ENCODE measurements around the gene NUAK2.

NUAK2 gene

DNA sequence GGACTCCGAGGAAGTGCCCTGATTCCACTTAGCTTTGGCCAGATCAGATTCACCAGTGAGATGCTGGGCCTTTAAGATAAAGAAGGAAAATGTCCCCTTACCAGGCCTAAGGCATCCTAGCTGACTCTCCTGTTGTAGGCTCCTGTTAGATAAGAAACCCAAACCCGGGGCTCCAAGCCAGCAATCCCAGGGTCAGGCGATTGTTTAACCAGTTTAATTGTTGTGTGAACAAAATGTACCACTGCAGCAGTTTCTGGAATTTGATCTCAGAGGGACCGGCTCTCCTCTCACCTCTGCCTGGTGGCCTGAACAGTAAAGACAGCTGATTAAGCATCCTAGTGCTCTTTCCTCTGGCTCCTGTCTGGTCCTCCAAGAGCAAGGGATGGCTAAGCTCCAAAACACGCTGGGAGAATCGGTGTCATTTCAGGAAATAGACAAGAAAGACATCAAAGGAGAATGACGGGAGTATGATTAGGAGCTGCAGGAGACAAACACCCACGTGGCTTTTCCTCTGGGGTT lies 44.5 kb upstream of the NUAK2 start:
- TF ChIP-seq, protein P1, sequence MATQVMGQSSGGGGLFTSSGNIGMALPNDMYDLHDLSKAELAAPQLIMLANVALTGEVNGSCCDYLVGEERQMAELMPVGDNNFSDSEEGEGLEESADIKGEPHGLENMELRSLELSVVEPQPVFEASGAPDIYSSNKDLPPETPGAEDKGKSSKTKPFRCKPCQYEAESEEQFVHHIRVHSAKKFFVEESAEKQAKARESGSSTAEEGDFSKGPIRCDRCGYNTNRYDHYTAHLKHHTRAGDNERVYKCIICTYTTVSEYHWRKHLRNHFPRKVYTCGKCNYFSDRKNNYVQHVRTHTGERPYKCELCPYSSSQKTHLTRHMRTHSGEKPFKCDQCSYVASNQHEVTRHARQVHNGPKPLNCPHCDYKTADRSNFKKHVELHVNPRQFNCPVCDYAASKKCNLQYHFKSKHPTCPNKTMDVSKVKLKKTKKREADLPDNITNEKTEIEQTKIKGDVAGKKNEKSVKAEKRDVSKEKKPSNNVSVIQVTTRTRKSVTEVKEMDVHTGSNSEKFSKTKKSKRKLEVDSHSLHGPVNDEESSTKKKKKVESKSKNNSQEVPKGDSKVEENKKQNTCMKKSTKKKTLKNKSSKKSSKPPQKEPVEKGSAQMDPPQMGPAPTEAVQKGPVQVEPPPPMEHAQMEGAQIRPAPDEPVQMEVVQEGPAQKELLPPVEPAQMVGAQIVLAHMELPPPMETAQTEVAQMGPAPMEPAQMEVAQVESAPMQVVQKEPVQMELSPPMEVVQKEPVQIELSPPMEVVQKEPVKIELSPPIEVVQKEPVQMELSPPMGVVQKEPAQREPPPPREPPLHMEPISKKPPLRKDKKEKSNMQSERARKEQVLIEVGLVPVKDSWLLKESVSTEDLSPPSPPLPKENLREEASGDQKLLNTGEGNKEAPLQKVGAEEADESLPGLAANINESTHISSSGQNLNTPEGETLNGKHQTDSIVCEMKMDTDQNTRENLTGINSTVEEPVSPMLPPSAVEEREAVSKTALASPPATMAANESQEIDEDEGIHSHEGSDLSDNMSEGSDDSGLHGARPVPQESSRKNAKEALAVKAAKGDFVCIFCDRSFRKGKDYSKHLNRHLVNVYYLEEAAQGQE (IDR thresholded peaks at IDR 0.05; ENCODE audit: insufficient read depth in 1 of 2, low read depth in 2 of 2, low read length in 2 of 2): no peak
- no peak for TF ChIP-seq POLR2AphosphoS5 (IDR thresholded peaks at IDR 0.05; ENCODE audit: low read depth, low read length)
- TF ChIP-seq FOXP2 (optimal IDR thresholded peaks at IDR 0.05; ENCODE audit: borderline replicate concordance, extremely low read depth, extremely low read length, insufficient read depth): no peak
- no peak for TF ChIP-seq SIN3A (IDR thresholded peaks at IDR 0.05; ENCODE audit: borderline replicate concordance, insufficient read depth, low read length)
- no peak for TF ChIP-seq TAF1 (IDR thresholded peaks at IDR 0.05; ENCODE audit: borderline replicate concordance, insufficient read depth, low read length)

DNA sequence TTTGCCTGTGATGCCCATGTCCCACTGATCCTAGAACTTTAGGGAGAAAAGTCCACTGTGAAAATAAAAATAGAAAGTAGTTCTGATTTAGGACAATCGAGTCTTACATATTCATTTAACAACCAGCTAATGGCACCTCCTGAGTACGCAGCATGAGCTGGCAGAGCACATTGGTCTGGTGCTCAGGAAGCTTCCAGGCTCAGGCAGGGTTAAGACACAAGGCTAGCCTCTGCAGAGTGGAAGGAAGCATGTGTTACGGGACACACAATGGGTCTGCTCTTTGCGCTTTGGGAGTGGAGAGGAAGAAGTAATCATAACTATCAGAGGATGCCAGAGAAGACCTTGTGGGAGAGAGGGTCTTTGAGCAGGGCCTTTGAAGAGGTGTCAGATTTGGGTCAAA lies 39.3 kb upstream of the NUAK2 start:
- TF ChIP-seq, protein P1 (IDR thresholded peaks at IDR 0.05; ENCODE audit: insufficient read depth in 1 of 2, low read depth in 2 of 2, low read length in 2 of 2): no peak
- TF ChIP-seq SIN3A (IDR thresholded peaks at IDR 0.05; ENCODE audit: borderline replicate concordance, insufficient read depth, low read length) (no peak), TAF1 (IDR thresholded peaks at IDR 0.05; ENCODE audit: borderline replicate concordance, insufficient read depth, low read length) (no peak), FOXP2 (optimal IDR thresholded peaks at IDR 0.05; ENCODE audit: borderline replicate concordance, extremely low read depth, extremely low read length, insufficient read depth) (no peak), POLR2AphosphoS5 (IDR thresholded peaks at IDR 0.05; ENCODE audit: low read depth, low read length) (no peak)

DNA sequence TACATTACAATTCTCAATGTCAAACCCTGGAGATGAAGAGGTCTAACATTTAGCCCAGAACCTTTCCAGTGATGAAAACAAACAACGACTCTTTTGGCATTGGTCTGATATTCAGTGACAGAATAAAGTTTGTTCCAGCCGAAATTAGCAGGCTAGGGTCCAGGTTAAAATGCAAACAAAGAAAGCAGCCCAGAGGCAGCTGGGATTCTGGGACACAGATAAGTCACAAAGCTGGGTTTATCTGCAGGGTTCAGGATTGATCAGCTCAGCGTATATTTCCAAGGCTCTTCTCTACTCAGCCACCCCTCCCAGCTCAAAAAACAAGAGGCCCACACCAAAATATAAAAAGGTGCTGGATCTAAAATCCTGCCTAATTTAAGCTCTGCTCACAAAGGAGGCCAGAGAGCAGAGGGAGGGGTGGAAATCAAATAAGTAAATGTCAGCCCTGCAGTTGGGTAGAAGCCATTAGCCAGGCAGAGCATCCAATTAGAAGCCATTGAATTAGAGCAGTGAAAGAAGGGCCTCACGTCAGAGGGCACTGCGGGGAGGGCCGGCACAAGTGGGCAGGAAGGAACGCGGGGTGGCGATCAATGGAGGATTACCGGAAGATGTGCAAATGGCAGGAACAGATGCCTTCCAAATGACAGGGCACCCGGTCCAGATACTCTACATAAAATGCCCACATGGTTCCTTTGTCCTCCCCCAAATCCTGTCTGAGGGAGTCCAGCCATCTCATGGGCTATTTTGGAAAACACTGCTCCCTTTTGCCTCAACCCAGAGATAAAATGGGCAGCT lies 38.4 kb upstream of the NUAK2 start:
- TF ChIP-seq TAF1 (IDR thresholded peaks at IDR 0.05; ENCODE audit: borderline replicate concordance, insufficient read depth, low read length) (no peak), FOXP2 (optimal IDR thresholded peaks at IDR 0.05; ENCODE audit: borderline replicate concordance, extremely low read depth, extremely low read length, insufficient read depth) (no peak), SIN3A (IDR thresholded peaks at IDR 0.05; ENCODE audit: borderline replicate concordance, insufficient read depth, low read length) (no peak), POLR2AphosphoS5 (IDR thresholded peaks at IDR 0.05; ENCODE audit: low read depth, low read length) (no peak)
- TF ChIP-seq, protein P1 (IDR thresholded peaks at IDR 0.05; ENCODE audit: insufficient read depth in 1 of 2, low read depth in 2 of 2, low read length in 2 of 2): no peak

DNA sequence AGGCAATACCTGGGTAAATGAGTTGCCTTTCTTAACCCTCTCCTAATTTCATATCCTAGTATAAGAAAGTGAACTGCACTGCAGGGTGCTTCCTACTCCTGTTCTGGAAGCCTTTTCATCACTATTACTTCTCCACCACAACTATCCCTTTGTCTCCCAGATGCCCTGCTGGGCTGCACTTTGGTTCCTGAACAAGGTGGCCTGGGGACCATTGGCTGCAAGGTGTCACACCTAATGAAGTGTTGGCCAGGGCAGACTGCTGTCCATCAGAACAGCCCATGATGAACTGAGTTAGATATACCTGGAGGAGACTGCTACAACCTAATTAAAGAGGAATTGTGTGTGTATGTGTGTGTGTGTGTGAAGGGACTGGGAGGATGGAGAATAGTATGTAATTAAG lies 37.0 kb upstream of the NUAK2 start:
- TF ChIP-seq, protein P1 (IDR thresholded peaks at IDR 0.05; ENCODE audit: insufficient read depth in 1 of 2, low read depth in 2 of 2, low read length in 2 of 2): no peak
- no peak for TF ChIP-seq POLR2AphosphoS5 (IDR thresholded peaks at IDR 0.05; ENCODE audit: low read depth, low read length)
- TF ChIP-seq FOXP2 (optimal IDR thresholded peaks at IDR 0.05; ENCODE audit: borderline replicate concordance, extremely low read depth, extremely low read length, insufficient read depth): no peak
- TF ChIP-seq SIN3A (IDR thresholded peaks at IDR 0.05; ENCODE audit: borderline replicate concordance, insufficient read depth, low read length): no peak
- TF ChIP-seq TAF1 (IDR thresholded peaks at IDR 0.05; ENCODE audit: borderline replicate concordance, insufficient read depth, low read length): no peak
